GM18867 (cell line): ENCODE results near the gene IL36B.
"Not testable (repeated sequence)": the region's sequence is repeated elsewhere in the genome, so short reads cannot be mapped to it uniquely, and the experiment has no call there.

Experiments
- ATAC-seq: cut with Tn5 transposase; IDR thresholded peaks from one replicate; pipeline ENCODE4 v1.9.1; 2021; ENCODE audit warnings: mild to moderate bottlenecking, moderate library complexity; ENCODE audit not compliant: unreplicated experiment

Gene IL36B

GRCh38 chr2:113052396-113052917 lies at the start of gene IL36B:
Gene IL36B, minus strand, starts transcription at chr2:113052867.
- ATAC-seq, result no peak

GRCh38 chr2:113102133-113102532 lies 49.5 kb upstream of the IL36B start:
- ATAC-seq, result no peak

DNA sequence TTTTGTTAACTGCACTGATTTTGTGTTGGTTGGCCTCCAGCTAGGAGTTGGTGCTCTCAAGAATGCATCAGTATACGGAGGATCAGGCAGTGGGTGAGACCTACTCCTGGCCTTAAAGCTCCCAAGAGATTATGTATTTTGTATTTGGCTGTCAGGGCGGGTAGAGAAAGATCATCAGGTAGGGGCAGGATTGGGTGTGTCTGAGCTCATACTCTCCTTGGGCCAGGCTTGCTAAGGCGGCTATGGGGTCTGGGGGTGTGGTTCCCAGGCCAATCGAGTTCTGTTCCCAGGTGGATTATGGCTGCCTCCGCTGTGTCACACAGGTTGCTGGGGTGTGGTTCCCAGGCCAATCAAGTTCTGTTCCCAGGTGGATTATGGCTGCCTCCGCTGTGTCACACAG lies 45.9 kb upstream of the IL36B start:
- no peak for ATAC-seq

- ATAC-seq, result peak; percentile 67
Observed at GRCh38 chr2:113098041-113098440, 45.4 kb upstream of the IL36B start.

GRCh38 chr2:113096842-113097618 lies 44.4 kb upstream of the IL36B start:
- not testable (repeated sequence) for ATAC-seq

DNA sequence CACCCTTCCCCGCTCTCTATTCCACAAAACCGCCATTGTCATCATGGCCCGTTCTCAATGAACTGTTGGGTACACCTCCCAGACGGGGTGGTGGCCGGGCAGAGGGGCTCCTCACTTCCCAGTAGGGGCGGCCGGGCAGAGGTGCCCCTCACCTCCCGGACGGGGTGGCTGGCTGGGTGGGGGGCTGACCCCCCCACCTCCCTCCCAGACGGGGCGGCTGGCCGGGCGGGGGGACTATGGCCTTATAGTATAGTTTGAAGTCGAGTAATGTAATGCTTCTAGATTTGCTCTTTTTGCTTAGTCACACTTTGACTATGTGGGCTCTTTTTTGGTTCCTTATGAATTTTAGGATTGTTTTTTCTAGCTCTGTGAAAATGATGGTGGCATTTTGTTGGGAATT lies 43.6 kb upstream of the IL36B start:
- ATAC-seq, result not testable (repeated sequence)

- no peak for ATAC-seq
Observed at GRCh38 chr2:113093613-113093977, 40.9 kb upstream of the IL36B start.

- no peak for ATAC-seq
Observed at GRCh38 chr2:113092864-113093612, 40.4 kb upstream of the IL36B start.

GRCh38 chr2:113091231-113091896 lies 38.7 kb upstream of the IL36B start:
- ATAC-seq, result no peak

GRCh38 chr2:113089916-113090315 lies 37.2 kb upstream of the IL36B start:
- no peak for ATAC-seq

DNA sequence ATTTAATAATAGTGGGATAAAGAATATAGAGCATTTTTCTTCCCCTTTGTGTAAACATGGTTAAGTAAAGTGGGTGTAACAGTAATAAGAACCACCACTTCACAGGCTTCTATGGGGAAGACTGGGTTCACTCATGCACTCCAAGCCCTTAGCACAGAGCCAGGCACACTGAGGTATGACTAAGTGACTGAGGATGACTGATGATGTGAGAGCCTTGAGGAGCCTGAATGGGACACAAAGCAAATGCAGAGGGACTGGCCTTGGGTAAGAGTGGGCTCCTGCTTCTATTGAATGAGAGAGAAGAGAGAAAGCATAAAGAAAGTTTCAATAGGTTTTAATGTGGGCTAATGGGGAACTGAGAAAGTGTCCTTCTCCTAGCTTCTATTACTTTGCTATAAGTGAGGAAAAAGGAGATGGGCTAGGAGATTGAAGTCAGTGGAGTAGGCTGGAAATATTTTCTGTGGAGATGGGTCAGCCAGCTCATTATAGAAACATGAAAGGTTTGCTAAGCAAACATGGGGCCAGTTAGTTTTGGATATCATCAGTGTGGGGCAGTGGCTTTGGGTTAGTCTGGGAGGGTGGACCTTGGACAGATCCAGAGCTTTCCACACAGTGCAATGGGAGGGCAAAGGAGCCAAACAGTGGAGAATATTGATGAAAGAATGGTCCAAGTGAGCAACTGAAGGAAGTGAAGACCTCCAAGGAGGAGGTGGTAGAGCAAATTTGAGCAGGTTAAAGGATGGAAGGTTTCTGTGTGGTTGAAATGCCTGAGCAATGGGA lies 35.7 kb upstream of the IL36B start:
- no peak for ATAC-seq

DNA sequence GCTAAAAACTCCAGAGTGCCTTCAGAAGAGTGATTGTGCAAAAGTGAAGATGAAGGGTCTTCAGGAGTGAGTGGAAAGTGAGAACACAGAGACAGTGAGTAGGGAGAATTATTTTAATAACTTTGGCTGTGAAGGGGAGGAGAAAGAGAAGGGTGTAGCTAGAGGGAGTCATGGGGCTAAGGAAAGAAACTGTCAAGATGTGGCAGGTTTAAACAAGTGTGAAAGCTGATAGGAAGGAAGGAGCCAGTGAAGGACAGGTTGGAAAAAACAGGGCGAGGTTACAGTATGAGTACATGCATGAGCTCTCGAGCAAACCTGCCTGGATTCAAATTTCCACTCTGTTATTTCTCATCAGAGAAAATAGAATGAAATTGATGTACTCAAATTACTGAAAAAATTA lies 32.9 kb upstream of the IL36B start:
- ATAC-seq, result no peak

DNA sequence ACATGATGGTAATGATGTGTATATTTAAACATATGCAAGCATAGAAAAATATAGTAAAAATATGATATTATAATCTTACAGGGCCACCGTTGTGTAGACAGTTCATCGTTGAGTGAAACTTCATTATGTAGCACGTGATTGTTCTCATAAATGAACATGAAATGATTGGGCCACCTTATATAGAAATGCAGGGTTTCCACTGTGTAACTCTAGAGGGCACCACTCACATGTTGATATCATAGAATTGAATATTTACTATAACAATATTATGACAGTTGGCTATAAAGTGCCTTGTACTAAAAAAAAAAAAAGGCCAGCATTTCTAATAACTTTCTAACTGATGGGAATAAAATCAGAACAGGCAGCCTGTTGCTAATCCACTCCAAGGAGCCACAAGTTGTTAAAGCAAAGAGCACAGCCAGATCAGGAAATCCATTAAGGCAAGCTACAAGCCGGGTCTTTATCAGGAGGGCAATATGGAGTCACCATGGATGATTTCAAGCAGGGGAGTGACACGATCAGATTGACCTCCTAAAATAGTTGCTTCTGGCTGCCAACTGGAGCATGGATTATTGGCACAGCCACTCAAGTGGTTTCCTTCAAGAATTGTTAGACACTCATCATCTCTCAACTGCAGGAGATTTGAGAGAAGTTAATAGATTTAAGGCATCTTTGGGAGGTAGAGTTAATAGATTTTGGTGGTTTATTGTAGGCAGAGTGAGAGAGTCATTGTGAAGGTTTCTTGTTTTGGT lies 31.8 kb upstream of the IL36B start:
- no peak for ATAC-seq

- no peak for ATAC-seq
Observed at GRCh38 chr2:113083296-113083695, 30.6 kb upstream of the IL36B start.

- no peak for ATAC-seq
Observed at GRCh38 chr2:113081488-113082210, 29.0 kb upstream of the IL36B start.

- ATAC-seq, result peak; percentile 62
Observed at GRCh38 chr2:113080134-113080533, 27.5 kb upstream of the IL36B start.

DNA sequence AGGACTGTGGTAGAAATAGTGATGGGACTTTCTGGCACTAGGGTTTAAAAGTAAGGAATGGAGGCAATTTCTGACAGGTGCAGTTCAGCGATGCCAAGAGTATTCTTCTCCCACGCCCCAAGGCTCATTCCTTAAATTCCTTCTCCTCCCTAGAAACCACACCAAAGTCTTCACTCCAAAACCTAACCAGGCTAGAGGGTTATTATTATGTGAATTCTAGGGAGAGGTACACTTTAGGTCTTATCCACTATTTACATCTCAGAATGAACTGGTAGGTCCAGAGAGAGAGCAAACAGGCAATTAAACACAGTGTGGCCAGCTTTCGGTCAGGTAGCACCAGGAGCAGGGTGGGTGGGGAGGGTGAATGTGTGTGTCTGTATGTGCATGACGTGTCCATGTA lies 26.5 kb upstream of the IL36B start:
- ATAC-seq, result no peak

- ATAC-seq, result no peak
Observed at GRCh38 chr2:113078350-113078839, 25.7 kb upstream of the IL36B start.

- ATAC-seq, result no peak
Observed at GRCh38 chr2:113077921-113078320, 25.3 kb upstream of the IL36B start.
